K562 (cell line): ENCODE data around the gene KLRB1. TPM values are rescaled to one million over a fixed set of nuclear protein-coding genes. Genes with fewer than 3 reads are reported as not detected.

Source experiments
- BRF1 ChIP-seq: IDR thresholded peaks from 3 replicates; pipeline ENCODE4 v1.6.1; 2011; ENCODE audit warnings: borderline replicate concordance, mild to moderate bottlenecking; ENCODE audit not compliant: insufficient read length; ENCODE audit errors: extremely low read depth
- CUX1 ChIP-seq: fragments of 200-800 bp; sonication (Bioruptor generic); IDR thresholded peaks from 2 replicates; pipeline ENCODE4 v1.6.1; 2016; ENCODE audit warnings: missing genetic modification characterization, missing compliant biosample characterization
- ELF1 ChIP-seq: fragments of 200-800 bp; sonication (Bioruptor generic); IDR thresholded peaks from 2 replicates; pipeline ENCODE4 v1.6.1; 2016; ENCODE audit warnings: missing genetic modification characterization, missing compliant biosample characterization
- JUN ChIP-seq, 2 experiments: sonication (generic) in 1 of 2; formaldehyde crosslinking in 1 of 2; IDR thresholded peaks; 2 replicates each; pipeline versions ENCODE4 v1.6.1 to v1.8.0; 2012 to 2022; ENCODE audit warnings: borderline replicate concordance in 2 of 2, mild to moderate bottlenecking in 2 of 2, improper control_type of control experiment in 1 of 2, low read depth in 1 of 2, low read length in 1 of 2, missing genetic modification reagents in 1 of 2
- NR4A1 ChIP-seq, 2 experiments: fragments of 250-450 bp in 1 of 2; fragments of 450-650 bp in 1 of 2; sonication (Bioruptor Pico) in 1 of 2; IDR thresholded peaks; 2 replicates each; pipeline versions ENCODE4 v1.4.0 to v1.6.1; 2016 to 2020; ENCODE audit warnings: mild to moderate bottlenecking in 2 of 2, missing compliant biosample characterization in 1 of 2, missing genetic modification characterization in 1 of 2, moderate library complexity in 1 of 2
- POLR3G ChIP-seq: IDR thresholded peaks from 2 replicates; pipeline ENCODE4 v1.6.1; 2011; ENCODE audit not compliant: insufficient read length, insufficient replicate concordance; ENCODE audit errors: extremely low read depth
- SIRT6 ChIP-seq: IDR thresholded peaks from one replicate; pipeline ENCODE4 v1.6.1; 2012; ENCODE audit warnings: low read depth, mild to moderate bottlenecking, control low read depth, inconsistent platforms, low read length, moderate library complexity
- ZBTB2 ChIP-seq: fragments of 450-650 bp; IDR thresholded peaks from 2 replicates; pipeline ENCODE4 v1.6.1; 2016; ENCODE audit warnings: antibody characterized with exemption
- polyA plus RNA-seq, 8 experiments: library from polyadenylated mRNA; depleted of rRNA in 4 of 8; stranded (reverse) in 5 of 8; unstranded in 3 of 8; fragments of >200 nt; fragmentation: Nextera tagmentation in 2 of 8; fragmentation: Illumina TruSeq in 1 of 8; extraction: Ambion mirVana in 2 of 8; extraction: Trizol in 1 of 8; gene quantifications; 2 replicates each; pipeline versions ENCODE4 v1.2.1 to v1.2.3, GENCODE V29; 2011 to 2014; ENCODE audit warnings: inconsistent platforms in 1 of 8, missing spikeins in 1 of 8
- total RNA-seq, 7 experiments: library from RNA; depleted of rRNA in 6 of 7; stranded (reverse); fragments of >200 nt in 6 of 7; fragmentation: Illumina TruSeq in 2 of 7; extraction: Trizol in 2 of 7; gene quantifications; 2 replicates each; pipeline versions ENCODE4 v1.2.1 to v1.2.3, GENCODE V29; 2011 to 2021; ENCODE audit warnings: low replicate concordance in 1 of 7

The KLRB1 gene
- total and polyA plus RNA-seq, 9 of the 15 experiments (the other 6 are each of a cell fraction or from before 2014, with no cell fraction given), result not detected

- no peak for TF ChIP-seq CUX1 (CRISPR knock-in tag)
- TF ChIP-seq POLR3G, result no peak
- no peak for TF ChIP-seq ELF1 (tag)
- no peak for TF ChIP-seq JUN (IDR thresholded peaks at IDR 0.05; ENCODE audit: borderline replicate concordance, low read depth, low read length)
- no peak for TF ChIP-seq JUN (CRISPR knock-in tag; IDR thresholded peaks at IDR 0.05; ENCODE audit: borderline replicate concordance)
- no peak for TF ChIP-seq BRF1
- TF ChIP-seq NR4A1 (CRISPR knock-in tag; IDR thresholded peaks at IDR 0.05), result no peak
- TF ChIP-seq NR4A1 (tag; IDR thresholded peaks at IDR 0.05), result no peak
- TF ChIP-seq ZBTB2, result no peak
- no peak for TF ChIP-seq SIRT6
Measured at GRCh38 chr12:9607716-9608115, at the start of gene KLRB1 (continued).
